Astrocyte (in vitro differentiated cells and primary cell): Measurements from ENCODE around the gene GDAP1L1. TPM values are rescaled to one million over a fixed set of nuclear protein-coding genes. Genes with fewer than 3 reads are reported as not detected.

ENCODE experiments used
- DNase-seq: peaks from one replicate; pipeline ENCODE4 v3.0.0-alpha.2; 2010; ENCODE audit warnings: low read depth
- FAIRE-seq: peaks from 2 replicates; lab custom pipeline; 2011; peaks lifted over from hg19 to GRCh38; lab: Jason Lieb, UNC
- H2AFZ ChIP-seq: 2 replicates; pipeline ENCODE4 v1.6.0; 2012; ENCODE audit warnings: low read depth, low read length, inconsistent platforms
- H3K27ac ChIP-seq: 2 replicates; pipeline ENCODE4 v1.5.1; 2011; ENCODE audit warnings: low read depth, low read length, inconsistent platforms
- H3K27me3 ChIP-seq: 2 replicates; pipeline ENCODE4 v1.6.0; 2011; ENCODE audit warnings: low read length, inconsistent platforms; ENCODE audit not compliant: insufficient read depth
- H3K36me3 ChIP-seq: 2 replicates; pipeline ENCODE4 v1.5.1; 2011; ENCODE audit warnings: low read length, inconsistent platforms; ENCODE audit not compliant: insufficient read depth
- H3K4me1 ChIP-seq: 2 replicates; pipeline ENCODE4 v1.5.1; 2011; ENCODE audit warnings: low read length, inconsistent platforms; ENCODE audit not compliant: insufficient read depth
- H3K4me2 ChIP-seq: 2 replicates; pipeline ENCODE4 v1.6.0; 2012; ENCODE audit warnings: low read length, inconsistent platforms
- H3K4me3 ChIP-seq: 2 replicates; pipeline ENCODE4 v1.5.1; 2011; ENCODE audit warnings: low read depth, mild to moderate bottlenecking, low read length, inconsistent platforms; ENCODE audit not compliant: insufficient read depth
- H3K79me2 ChIP-seq: 2 replicates; pipeline ENCODE4 v1.6.0; 2012; ENCODE audit warnings: mild to moderate bottlenecking, low read length, inconsistent platforms; ENCODE audit not compliant: insufficient read depth
- H3K9ac ChIP-seq: 2 replicates; pipeline ENCODE4 v1.6.0; 2012; ENCODE audit warnings: mild to moderate bottlenecking, low read length, inconsistent platforms
- H3K9me3 ChIP-seq: 2 replicates; pipeline ENCODE4 v1.5.1; 2012; ENCODE audit warnings: low read depth, mild to moderate bottlenecking, low read length, inconsistent platforms; ENCODE audit not compliant: insufficient read depth
- H4K20me1 ChIP-seq: 2 replicates; pipeline ENCODE4 v1.6.0; 2012; ENCODE audit warnings: low read length, inconsistent platforms; ENCODE audit not compliant: insufficient read depth
- H3K27ac Mint-ChIP-seq: one replicate; pipeline ENCODE4 v1.8.0; 2021; ENCODE audit warnings: mild to moderate bottlenecking, mixed read lengths; ENCODE audit not compliant: unreplicated experiment
- H3K27me3 Mint-ChIP-seq: one replicate; pipeline ENCODE4 v1.8.0; 2021; ENCODE audit warnings: low read depth, mixed read lengths; ENCODE audit not compliant: unreplicated experiment
- H3K36me3 Mint-ChIP-seq: one replicate; pipeline ENCODE4 v1.8.0; 2021; ENCODE audit warnings: low read depth, mixed read lengths; ENCODE audit not compliant: unreplicated experiment
- H3K4me1 Mint-ChIP-seq: one replicate; pipeline ENCODE4 v1.8.0; 2021; ENCODE audit warnings: low read depth, mixed read lengths; ENCODE audit not compliant: unreplicated experiment
- H3K4me3 Mint-ChIP-seq: one replicate; pipeline ENCODE4 v1.8.0; 2021; ENCODE audit warnings: mild to moderate bottlenecking, moderate library complexity, mixed read lengths; ENCODE audit not compliant: unreplicated experiment
- H3K9me3 Mint-ChIP-seq: one replicate; pipeline ENCODE4 v1.8.0; 2021; ENCODE audit warnings: mild to moderate bottlenecking, mixed read lengths; ENCODE audit not compliant: unreplicated experiment
- CTCF ChIP-seq: IDR thresholded peaks from 2 replicates; pipeline ENCODE4 v1.5.1; 2011; ENCODE audit warnings: low read depth, mild to moderate bottlenecking, inconsistent platforms, low read length, moderate library complexity; ENCODE audit not compliant: insufficient read depth
- EZH2 ChIP-seq: IDR thresholded peaks from 2 replicates; pipeline ENCODE4 v1.6.1; 2012; ENCODE audit warnings: mild to moderate bottlenecking, low read length, inconsistent platforms; ENCODE audit not compliant: insufficient read depth
- total RNA-seq: library from RNA; stranded (reverse); gene quantifications from 2 replicates; pipeline ENCODE4 v1.2.1, GENCODE V29; 2021

The GDAP1L1 gene
- total RNA-seq, 1 donor from 2014 or later: 0.64 TPM

GRCh38 chr20:44217342-44218092 is 29.6 kb upstream of the GDAP1L1 start:
- no peak overlapping the region for H3K4me3 Mint-ChIP-seq
- H3K4me1 ChIP-seq: no peaks in the 10 kb centered on the region
- H3K27ac Mint-ChIP-seq: no peak overlapping the region
- no peak overlapping the region for H3K4me2 ChIP-seq
- H3K9me3 ChIP-seq: no peaks in the 10 kb centered on the region
- no peaks in the 10 kb centered on the region for H3K9me3 Mint-ChIP-seq
- no peak overlapping the region for H3K4me3 ChIP-seq
- peak; percentile 22 for DNase-seq
- H2AFZ ChIP-seq: no peak overlapping the region
- FAIRE-seq: no peak
- H4K20me1 ChIP-seq: no peaks in the 10 kb centered on the region
- H3K4me1 Mint-ChIP-seq: peaks cover 27% of the 10 kb centered on the region
- H3K9ac ChIP-seq: no peak overlapping the region
- no peaks in the 10 kb centered on the region for H3K27me3 Mint-ChIP-seq
- TF ChIP-seq CTCF: peak; percentile 95
- no peak for TF ChIP-seq EZH2
- H3K27ac ChIP-seq: no peak overlapping the region
- no peaks in the 10 kb centered on the region for H3K27me3 ChIP-seq
- H3K36me3 ChIP-seq: no peaks in the 10 kb centered on the region
- H3K36me3 Mint-ChIP-seq: no peaks in the 10 kb centered on the region
- H3K79me2 ChIP-seq: no peaks in the 10 kb centered on the region

- Histone ChIP-seq H3K27ac (no peak overlapping the region), H3K36me3 (no peaks in the 10 kb centered on the region), H3K4me3 (no peak overlapping the region), H3K9ac (no peak overlapping the region), H3K79me2 (no peaks in the 10 kb centered on the region), H4K20me1 (no peaks in the 10 kb centered on the region), H3K9me3 (no peaks in the 10 kb centered on the region), H2AFZ (no peak overlapping the region), H3K27me3 (no peaks in the 10 kb centered on the region), H3K4me1 (no peaks in the 10 kb centered on the region), H3K4me2 (no peak overlapping the region)
- FAIRE-seq: no peak
- no peak for DNase-seq
- H3K27me3 Mint-ChIP-seq: no peaks in the 10 kb centered on the region
- H3K9me3 Mint-ChIP-seq: no peaks in the 10 kb centered on the region
- H3K4me3 Mint-ChIP-seq: no peak overlapping the region
- TF ChIP-seq CTCF (no peak), EZH2 (no peak)
- H3K27ac Mint-ChIP-seq: no peak overlapping the region
- peaks cover 27% of the 10 kb centered on the region for H3K4me1 Mint-ChIP-seq
- H3K36me3 Mint-ChIP-seq: no peaks in the 10 kb centered on the region
Observed at GRCh38 chr20:44218446-44218845, 28.7 kb upstream of the GDAP1L1 start.

- H3K27me3 ChIP-seq: no peaks in the 10 kb centered on the region
- FAIRE-seq: no peak
- TF ChIP-seq CTCF: no peak
- no peak for TF ChIP-seq EZH2
- Mint-ChIP-seq H3K4me1 (peaks cover 27% of the 10 kb centered on the region), H3K27me3 (no peaks in the 10 kb centered on the region), H3K27ac (peak overlapping the region; percentile 74), H3K4me3 (no peak overlapping the region), H3K36me3 (no peaks in the 10 kb centered on the region), H3K9me3 (no peaks in the 10 kb centered on the region)
- H3K4me2 ChIP-seq: no peak overlapping the region
- no peak for DNase-seq
- H3K9ac ChIP-seq: no peak overlapping the region
- H3K27ac ChIP-seq: no peak overlapping the region
- no peaks in the 10 kb centered on the region for H3K9me3 ChIP-seq
- no peak overlapping the region for H3K4me3 ChIP-seq
- no peaks in the 10 kb centered on the region for H3K79me2 ChIP-seq
- H2AFZ ChIP-seq: no peak overlapping the region
- no peaks in the 10 kb centered on the region for H3K4me1 ChIP-seq
- no peaks in the 10 kb centered on the region for H3K36me3 ChIP-seq
- H4K20me1 ChIP-seq: no peaks in the 10 kb centered on the region
Observed at GRCh38 chr20:44219170-44219730, 27.9 kb upstream of the GDAP1L1 start.
